RPMI7951 (cell line): ENCODE data around the gene C4orf50. TPM values are rescaled to one million over a fixed set of nuclear protein-coding genes. Genes with fewer than 3 reads are reported as not detected.
"Not testable (repeated sequence)": the region's sequence is repeated elsewhere in the genome, so short reads cannot be mapped to it uniquely, and the experiment has no call there.

Experiments
- DNase-seq: peaks from one replicate; pipeline ENCODE4 v3.0.0-alpha.2; 2012; ENCODE audit warnings: low read depth
- total RNA-seq: library from RNA; depleted of rRNA; stranded (reverse); fragments of >200 nt; shearing (Covaris generic); gene quantifications from 2 replicates; pipeline ENCODE4 v1.2.3, GENCODE V29; 2014

The C4orf50 gene
- total RNA-seq, 1 experiment from 2014 or later: not detected

DNA sequence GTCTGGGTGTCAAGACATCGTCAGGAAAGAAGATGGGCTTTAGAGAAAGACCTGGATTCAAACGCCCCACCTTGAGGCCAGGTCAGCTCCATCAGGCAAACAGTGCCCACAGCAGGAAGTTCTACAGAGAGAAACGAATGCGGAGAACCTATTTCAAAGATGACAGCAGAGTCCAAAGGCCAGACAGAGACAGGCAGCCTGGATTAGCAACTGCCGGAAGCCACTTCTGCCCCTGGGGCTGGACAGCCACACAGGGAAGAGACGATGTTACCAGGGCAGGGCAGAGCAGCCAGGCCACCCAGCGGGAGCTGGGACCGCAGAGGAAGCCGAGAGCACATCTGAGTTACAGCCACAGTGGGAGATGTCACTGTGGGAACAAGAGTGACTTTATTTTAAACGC is 1.2 kb downstream of the C4orf50 start:
- no peak for DNase-seq

- no peak for DNase-seq
Observed at GRCh38 chr4:6013564-6013963, 4.7 kb downstream of the C4orf50 start.

DNA sequence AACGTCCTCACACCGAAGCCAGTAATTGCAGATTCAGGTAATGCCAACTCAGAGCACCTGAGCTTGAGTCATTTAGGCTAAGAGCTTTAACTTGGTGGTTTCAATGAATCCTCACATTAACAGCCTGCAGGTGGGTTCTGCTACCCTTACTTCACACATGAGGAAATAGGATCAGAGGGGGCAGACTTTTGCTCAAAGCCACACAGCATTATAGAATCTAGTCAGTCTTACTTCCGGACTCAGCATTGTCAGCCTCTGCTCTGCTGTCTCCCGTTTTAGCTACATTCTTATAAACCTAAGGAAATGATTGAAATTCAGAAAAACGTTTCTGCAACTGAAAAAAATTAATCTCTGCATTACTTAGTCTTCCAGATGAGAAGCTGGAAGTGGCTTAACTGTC is 6.0 kb downstream of the C4orf50 start:
- DNase-seq: no peak

- DNase-seq: no peak
Observed at GRCh38 chr4:6011686-6012085, 6.5 kb downstream of the C4orf50 start.

- DNase-seq: no peak
Observed at GRCh38 chr4:6011271-6011671, 7.0 kb downstream of the C4orf50 start.

DNA sequence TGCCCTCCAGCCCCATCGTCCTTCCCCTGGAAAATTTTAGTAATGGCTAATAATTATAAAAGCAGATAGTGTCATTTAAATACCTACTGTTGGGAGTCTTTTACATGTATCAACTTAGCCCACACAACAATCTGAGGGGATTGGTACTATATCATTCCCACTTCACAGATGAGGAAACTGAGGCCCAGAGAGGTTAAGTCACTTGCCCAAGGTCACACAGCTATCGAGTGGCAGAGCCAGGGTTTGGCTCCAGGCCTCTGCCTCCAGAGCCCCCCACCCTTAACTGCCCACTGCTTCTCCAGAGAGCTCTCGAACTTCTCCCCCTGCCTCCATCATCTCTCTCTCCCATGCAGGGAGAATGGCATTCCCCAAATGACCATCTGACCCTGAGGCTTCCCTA is 7.4 kb downstream of the C4orf50 start:
- DNase-seq: no peak

- no peak for DNase-seq
Observed at GRCh38 chr4:6009452-6009851, 8.8 kb downstream of the C4orf50 start.

DNA sequence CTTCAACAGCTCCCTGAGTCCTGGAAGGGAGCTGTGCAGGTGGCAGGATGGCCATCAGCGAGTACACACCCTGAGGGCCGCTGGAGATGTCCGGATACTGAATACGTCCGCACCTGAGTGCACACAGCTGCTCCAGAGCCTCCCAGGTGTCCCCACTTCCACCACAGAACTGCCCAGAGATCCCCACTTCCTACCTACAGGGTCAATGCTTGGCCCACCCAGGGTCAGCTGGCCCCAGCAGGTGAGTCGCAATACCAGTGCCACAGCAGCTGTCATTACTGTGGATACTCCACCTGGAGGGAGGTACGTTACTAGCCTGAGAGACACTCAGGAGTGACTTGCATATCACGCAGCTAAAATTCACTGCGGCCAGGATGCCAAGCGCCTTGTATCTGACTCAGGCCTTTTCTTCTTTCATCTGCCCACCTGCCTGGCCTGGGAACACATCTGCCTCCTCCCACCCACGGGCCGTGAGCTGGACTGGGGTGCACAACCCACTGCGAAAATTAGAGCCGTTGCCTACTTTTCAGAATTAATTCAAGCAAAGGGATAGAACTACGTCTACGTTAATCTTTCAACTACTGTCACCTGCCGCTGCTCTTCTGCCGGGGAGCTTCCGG is 9.4 kb downstream of the C4orf50 start:
- DNase-seq: no peak

- no peak for DNase-seq
Observed at GRCh38 chr4:6008092-6008551, 10.1 kb downstream of the C4orf50 start.

- no peak for DNase-seq
Observed at GRCh38 chr4:6005175-6005574, 13.1 kb downstream of the C4orf50 start.

- not testable (repeated sequence) for DNase-seq
Observed at GRCh38 chr4:6003485-6003884, 14.7 kb downstream of the C4orf50 start.

DNA sequence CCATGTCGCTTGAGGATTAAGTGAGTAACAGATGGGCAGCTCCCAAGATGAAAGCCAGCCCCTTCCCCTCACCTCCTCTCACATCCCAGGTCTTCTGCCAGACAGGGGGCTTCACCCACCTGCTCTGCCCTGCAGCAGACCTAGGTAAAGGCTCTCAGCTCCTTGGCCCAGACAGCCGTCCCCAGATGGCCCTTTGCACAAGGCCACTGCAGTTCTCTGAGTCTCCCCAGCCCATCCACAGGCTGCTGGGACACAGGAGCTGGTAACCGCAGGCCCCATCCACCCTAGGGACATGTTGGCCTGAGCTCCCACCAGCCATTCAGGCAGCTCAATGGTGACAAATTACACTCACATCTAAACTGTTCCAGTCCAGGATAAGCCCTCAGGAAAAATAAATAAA is 15.3 kb downstream of the C4orf50 start:
- DNase-seq: no peak

- DNase-seq: no peak
Observed at GRCh38 chr4:6002492-6002833, 15.8 kb downstream of the C4orf50 start.

DNA sequence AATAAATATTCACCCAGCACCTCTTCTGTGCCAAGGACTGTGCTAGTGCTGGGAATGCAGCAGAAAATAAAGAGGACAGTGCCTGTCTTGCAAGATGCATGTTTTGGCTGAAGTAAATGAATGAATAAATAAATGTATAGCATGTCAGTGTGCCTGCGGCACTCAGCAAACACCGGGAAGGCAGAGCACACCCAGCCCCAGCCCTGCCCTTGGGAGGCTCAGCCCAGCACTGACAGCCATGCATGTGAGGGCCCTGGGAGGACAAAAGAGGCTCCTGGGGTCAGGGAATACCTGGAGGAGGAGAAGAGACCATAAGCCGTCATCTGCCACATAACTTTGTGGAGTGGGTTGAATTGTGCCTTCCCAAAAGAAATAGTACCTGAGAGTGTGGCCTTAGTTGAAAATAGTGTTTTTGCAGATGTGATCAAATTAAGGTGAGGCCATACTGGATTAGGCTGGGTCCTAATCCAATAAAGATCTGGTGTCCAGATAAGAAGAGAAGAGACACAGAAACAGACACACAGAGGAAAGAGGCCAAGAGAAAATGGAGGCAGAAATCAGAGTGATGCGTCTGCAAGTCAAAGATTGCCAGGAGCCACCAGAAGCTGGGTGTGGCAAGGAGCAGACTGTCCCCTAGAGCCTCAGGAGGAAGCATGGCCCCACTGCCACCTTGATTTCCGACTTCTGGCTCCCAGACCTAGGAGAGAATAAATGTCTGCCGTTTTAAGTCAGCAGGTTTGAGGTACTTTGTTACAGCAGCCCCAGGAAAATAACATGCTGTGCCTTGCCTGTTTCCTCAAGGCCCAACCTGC is 16.3 kb downstream of the C4orf50 start:
- DNase-seq: no peak

DNA sequence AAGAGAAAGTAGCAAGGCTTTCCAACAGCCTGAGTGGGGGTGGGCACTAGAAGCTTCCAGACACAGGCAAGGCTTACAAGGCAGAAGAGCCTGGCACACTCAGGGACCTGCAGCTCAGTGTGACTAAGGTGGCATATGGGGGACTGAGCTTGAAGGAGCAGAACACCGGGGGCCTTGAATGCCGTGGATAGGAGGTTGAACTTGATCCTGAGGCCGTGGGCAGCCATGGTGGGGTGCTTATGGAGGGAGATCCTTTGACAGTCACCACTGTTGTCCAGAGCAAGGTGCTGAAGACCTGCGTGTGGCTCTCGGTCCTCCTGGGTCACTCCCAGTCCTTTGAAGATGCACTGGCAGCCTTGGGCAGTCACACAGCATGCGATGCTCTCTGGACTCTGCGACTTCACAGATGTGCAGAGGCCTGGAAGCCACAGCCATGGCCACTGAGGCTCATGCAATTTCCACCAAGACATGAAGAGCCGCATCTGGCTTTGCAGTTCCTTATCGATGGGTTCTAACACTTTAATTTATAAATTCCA is 18.3 kb downstream of the C4orf50 start:
- DNase-seq: no peak

GRCh38 chr4:5999356-5999755 is 18.9 kb downstream of the C4orf50 start:
- no peak for DNase-seq

DNA sequence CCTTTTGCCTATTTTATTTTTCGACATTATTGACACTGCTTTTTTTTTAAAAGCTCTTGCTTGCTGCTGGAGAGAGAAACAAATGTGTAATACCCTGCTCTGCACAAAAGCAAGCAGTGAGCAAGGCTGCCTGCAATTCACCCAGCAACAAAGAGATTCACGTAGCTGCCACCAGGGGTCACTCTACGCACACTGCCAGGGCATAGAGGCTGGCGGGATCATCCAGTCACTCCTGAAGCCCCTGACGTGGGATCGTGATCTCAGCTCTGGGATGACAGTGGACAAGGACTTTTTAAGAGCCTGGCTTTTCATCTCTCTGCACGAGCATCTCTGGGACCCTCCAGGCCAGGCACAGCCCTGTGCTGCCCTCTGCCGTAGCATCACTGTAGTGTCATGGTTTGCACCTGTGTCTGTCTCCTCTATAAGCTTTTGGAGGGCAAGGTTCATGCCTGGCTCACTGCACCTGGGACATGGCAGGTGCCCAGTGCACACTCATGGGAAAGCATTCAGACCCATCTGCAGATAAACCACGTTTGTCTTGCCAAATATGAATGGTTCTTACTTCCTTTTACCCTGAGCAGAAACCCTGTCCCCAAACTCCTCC is 19.8 kb downstream of the C4orf50 start:
- peak; percentile 42 for DNase-seq

DNA sequence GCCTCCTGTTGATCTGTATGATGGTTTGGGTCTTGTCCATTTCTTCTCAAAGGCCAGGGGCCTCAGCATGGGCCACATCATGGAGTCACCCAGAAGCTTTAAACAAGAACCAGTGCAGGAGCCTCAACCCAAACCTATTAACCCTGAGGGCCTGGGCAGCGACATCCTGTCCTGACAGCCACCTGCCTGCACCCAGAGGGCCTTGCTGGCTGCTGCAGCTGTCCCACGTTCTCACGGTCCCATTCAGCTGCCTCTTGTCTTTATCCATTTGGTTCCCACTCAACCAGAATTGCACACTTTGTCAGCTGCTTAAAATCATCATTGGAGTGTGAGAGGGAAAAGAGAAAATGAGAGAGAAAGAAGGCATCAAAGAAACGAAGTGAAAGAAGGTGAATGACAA is 21.6 kb downstream of the C4orf50 start:
- no peak for DNase-seq

DNA sequence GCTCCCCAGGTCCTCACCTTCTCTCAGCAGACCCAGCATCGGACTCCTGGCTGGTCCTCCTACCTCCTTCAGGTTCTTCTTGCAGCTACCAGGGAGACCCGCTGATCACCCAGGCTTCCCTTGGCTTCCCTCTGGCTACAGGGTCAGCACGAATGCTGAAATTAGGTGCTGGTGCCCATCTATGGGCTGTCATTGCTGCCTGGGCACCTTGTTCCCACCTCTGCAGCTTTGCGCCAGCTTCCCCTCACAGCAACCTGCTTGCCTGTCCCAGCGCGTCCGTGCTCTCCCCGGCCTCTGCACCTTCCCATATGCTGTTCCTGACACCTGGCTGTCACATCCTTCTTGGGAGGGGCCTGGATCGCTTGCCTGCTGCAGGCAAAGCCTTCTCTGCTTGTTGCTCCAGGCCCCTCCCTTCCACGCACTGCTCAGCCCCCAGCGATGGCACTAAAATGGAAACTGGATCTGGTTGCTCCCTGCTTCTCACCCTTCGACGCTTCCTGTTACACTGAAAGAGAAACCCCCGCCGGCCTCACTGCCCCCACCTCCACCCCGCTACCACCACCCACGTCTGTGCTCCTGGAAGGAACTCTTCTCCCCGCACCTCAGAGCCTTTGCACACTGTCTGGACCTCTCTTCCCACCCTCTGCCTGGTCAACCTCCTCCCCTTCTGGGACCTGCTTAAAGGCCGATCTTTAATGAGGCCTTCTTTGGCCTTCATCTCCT is 22.2 kb downstream of the C4orf50 start:
- DNase-seq: no peak

DNA sequence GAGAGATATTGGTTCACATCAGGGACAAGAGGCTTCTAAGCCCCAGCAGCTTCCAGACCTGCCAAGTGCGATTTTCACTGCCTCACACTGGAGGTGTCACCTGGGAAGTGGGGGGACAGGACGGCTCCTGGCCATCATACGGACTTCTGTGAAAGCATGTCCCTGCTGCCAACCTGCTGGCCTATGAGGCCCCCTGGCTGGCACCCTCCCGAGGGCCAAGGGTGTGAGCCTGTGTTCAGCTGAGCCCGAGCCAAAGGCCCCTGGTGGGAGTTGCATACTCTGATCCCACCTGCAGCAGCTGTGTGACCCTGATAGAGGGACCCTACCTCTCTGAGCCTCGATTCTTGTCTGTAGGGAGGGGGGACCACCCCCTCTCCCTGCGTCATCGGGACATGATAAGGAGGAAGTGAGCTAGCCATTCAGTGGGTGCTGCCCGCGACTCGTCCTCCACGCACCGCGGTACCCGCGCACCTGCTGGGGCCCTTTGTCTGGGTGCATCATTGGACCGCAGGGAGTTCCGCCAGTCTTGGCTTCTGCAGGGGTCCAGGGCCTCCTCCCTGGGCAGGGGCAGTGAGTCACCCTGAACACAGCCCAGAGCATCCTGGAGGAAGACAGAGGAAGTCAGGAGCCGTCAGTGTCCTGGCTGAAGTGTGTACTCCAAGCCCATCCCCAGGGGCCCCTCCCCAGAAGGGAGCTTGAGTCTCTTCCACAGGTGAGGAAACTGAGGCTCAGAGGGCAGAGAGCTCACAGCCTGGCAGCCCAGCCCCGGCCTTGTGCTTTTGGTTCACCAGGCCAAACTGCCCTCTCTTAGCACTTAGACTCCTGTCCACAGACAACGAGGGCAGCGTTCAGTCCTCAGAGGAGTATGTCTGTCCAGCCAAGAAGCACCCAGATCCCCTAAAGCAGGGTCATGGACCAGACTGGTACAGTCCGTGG is 24.1 kb downstream of the C4orf50 start:
- DNase-seq: no peak

GRCh38 chr4:5993346-5993745 is 24.9 kb downstream of the C4orf50 start:
- not testable (repeated sequence) for DNase-seq
